Measurements from ENCODE around the gene PARVB. TPM values are rescaled to one million over a fixed set of nuclear protein-coding genes. Genes with fewer than 3 reads are reported as not detected.

Gene PARVB
- total and polyA plus RNA-seq, 9 of the 15 experiments (the other 6 are each of a cell fraction or from before 2014, with no cell fraction given), result 1.1 to 59.2 (median 29.2) TPM

DNA sequence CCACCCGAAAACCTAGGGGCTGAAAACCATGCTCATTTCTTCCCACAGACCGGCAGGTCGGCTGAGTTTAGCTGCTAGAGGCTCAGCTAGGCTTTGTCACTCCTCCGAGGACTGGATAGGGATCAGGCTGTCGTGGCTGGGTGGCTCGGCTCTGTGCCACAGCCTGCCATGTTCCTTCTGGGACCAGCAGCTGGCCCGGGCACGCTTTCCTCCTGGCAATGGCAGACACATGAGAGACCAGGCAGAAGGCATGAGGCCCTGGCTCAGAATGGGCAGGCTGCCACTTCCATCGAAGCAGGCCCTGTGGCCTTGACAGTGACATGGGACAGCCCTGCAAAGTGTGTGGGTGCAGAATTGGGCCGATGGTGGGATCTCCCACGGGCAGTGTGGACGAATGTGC lies 177.6 kb downstream of the PARVB start:
- no peak overlapping the region for H3K27ac ChIP-seq (ENCODE audit: extremely low read depth, low read depth, low read length)
- no peak for ATAC-seq
- no peak overlapping the region for H2AFZ ChIP-seq (ENCODE audit: low read depth, low read length)
- no peak overlapping the region for H3K4me3 ChIP-seq
- BruUV-seq (replicated peaks), result no TSS peak
- no peak overlapping the region for H3K4me2 ChIP-seq (ENCODE audit: insufficient read depth, low read length)
- no peak for DNase-seq (ENCODE audit: extremely low read depth in 1 of 4, low spot score in 3 of 4)
- H3K9ac ChIP-seq (ENCODE audit: insufficient read depth in 1 of 2, low read depth in 2 of 2, low read length in 2 of 2), result no peak overlapping the region
- CTCF ChIA-PET (ENCODE audit: low intra/inter-chr PET ratio), result no interaction called here
- H3K36me3 ChIP-seq (ENCODE audit: control insufficient read depth, insufficient read depth, low read length), result no peaks in the 10 kb centered on the region
- in situ Hi-C loops (cut with MboI), result no loop called here
- POLR2A ChIA-PET, result no interaction called here
- TF ChIP-seq JUNB (CRISPR knock-in tag; conservative IDR thresholded peaks at IDR 0.05) (no peak), ZBTB8A (IDR thresholded peaks at IDR 0.05; ENCODE audit: partially characterized antibody) (no peak), ZNF445 (CRISPR knock-in tag; IDR thresholded peaks at IDR 0.05; ENCODE audit: low read depth) (no peak), DDX20 (tag; IDR thresholded peaks at IDR 0.05; ENCODE audit: low read depth) (no peak), CTCFL (IDR thresholded peaks at IDR 0.05; ENCODE audit: borderline replicate concordance, insufficient read depth, low read depth, low read length, poor library complexity, severe bottlenecking) (no peak), SUPT5H (IDR thresholded peaks at IDR 0.05) (no peak), HDAC2 (IDR thresholded peaks at IDR 0.05) (no peak)
- no peaks in the 10 kb centered on the region for H3K9me1 ChIP-seq (ENCODE audit: control insufficient read depth, insufficient read depth, low read length)
- WGBS (ENCODE audit: insufficient coverage, low coverage, missing lambda C conversion rate), result 2% methylated on average over 7 of the region's 12 CpGs
- H3K9me3 ChIP-seq (replicated peaks; ENCODE audit: control insufficient read depth, insufficient read depth, low read depth, low read length), result no peaks in the 10 kb centered on the region
- intact Hi-C loops (cut with micrococcal nuclease), result no loop called here
- H3K79me2 ChIP-seq (ENCODE audit: control insufficient read depth, insufficient read depth, low read length), result no peaks in the 10 kb centered on the region
- no peaks in the 10 kb centered on the region; the same call in 1 of the 2 replicates for H4K20me1 ChIP-seq (replicated peaks; ENCODE audit: control insufficient read depth, insufficient read depth, low read length)
- peaks cover 0 to 5% of the 10 kb centered on the region in 2 experiments; a peak in 1 of 5 replicates for H3K4me1 ChIP-seq (replicated peaks in 1 of 2; ENCODE audit: control insufficient read depth in 2 of 2, insufficient read depth in 2 of 2, low read length in 2 of 2)
- peaks cover 3 to 33% of the 10 kb centered on the region in 2 experiments; a peak in 3 of 5 replicates for H3K27me3 ChIP-seq (ENCODE audit: control insufficient read depth in 2 of 2, insufficient read depth in 2 of 2, low read length in 2 of 2)
- no peak for FAIRE-seq
